ENCODE results near the gene PPIL1. TPM values are rescaled to one million over a fixed set of nuclear protein-coding genes. Genes with fewer than 3 reads are reported as not detected.
A peak's percentile ranks its signal among the peaks of the same experiment; 100 is the strongest.

PPIL1 gene
- total RNA-seq, 1 donor from 2014 or later: 21.3 TPM

DNA sequence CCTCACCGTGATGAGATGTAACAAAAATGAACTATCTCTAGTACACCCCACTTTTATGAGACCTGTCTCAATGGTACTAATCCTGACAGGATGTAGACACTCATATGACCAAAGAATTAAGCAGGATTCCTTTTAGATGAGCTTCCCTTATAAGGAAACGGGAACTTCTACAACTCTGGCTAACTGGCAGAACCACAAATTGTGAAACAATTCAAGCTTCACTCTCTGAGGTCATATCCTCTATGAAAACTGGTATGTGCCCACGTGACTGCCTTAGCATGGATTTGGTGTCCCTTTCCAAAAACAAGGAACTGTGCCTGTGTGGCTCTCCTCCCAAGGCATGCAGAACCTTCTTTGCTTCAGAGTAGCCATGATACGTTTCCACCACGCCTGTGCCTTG lies 21.3 kb downstream of the PPIL1 start:
- peak; percentile 75 for DNase-seq

- DNase-seq: peak; percentile 79
Measured at GRCh38 chr6:36852481-36853147, 22.0 kb downstream of the PPIL1 start.

DNA sequence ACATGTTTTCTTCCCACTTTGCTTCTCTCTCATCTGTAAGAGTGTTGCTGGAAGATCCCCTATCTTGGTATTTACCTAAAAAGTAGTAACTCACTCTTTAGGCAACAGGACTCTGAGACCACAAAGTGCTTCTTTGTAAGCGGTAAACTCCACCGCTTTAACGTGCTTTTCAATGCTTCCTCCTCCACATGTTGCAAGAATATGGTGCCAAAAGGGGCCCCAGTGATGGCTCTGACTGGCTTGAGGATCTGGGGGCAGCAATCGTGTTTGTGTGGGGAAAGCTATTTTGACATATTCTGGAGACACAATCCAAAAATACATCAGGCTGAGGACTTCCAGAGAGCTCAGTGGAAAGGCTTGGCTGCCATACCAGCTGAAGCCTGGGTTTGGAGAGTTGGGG lies 23.0 kb downstream of the PPIL1 start:
- no peak for DNase-seq

GRCh38 chr6:36851149-36851614 lies 23.4 kb downstream of the PPIL1 start:
- peak; percentile 87 for DNase-seq

DNA sequence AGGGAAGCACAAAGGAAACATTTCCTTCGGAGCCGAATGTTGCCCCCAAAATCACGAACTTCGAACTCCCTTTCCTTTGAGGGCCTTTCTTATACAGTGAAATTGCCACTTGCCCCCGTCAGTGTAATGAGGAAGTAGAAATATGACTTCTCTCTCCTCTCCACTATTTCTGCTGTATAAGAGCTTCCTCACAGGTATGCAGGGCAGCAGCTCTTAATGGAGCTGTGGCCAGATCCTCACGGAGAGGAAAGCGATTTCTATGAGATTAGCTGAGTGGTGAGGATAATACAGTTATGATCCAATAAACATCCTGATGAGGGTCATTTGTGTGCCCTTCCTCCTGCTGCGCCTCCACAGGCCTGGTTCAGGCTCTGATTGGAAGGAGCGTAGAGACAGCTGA lies 24.6 kb downstream of the PPIL1 start:
- DNase-seq: no peak

DNA sequence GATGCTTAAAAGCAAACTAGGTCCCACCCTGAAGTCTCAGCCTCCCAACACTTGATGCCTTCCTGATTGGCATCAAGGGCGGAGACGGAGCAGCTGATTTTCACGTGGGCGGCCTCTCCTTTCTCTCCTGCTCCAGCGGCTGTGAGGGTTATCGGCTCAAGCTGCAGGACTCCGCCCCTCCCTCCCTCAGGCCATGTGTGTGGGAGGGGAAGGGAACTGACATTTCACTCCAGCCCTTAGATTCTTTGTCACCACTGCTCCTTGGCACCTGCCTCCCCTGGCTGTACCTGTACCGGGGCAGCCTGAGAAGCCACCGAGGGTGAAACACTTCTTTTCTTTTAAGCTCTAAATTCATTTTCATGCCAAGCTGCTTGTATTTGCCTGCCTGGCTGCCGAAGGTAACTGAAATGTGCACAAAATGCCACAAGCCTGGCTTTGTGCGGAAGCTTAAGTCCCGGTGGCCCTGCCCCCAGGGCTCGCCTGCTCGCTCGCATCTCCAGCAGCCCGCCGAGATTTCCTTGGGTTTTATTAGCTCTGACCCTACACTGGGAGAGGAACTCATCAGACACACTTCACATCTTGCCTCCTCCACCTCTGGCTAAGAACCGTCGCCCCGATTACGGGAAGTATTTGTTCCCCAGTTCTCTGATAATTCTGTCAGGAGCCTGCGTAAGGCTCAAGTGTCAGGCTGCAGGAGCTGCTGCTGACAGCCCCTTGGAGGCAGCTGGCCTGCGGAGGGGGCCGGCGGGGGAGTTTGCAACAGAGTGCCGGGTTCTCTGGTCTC lies 25.8 kb downstream of the PPIL1 start:
- DNase-seq: no peak

DNA sequence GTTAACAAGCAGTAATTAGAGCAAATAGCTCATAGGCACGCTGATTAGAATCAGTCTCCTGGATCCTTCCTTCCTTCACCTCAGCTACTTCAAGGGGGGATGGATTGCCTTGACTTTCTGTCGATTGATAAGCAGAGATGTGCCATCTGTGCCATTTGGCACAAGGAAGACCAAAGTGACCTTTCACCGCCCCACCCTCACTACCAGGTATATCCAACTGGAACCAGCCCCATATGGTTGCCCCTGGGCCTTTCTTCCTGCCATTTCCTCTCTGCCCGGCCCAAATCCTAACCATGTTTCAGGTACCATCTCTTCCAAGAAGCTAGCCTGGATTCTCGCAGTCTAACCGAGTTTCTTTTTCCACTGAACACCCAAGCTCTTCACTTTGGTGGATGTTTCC lies 26.6 kb downstream of the PPIL1 start:
- no peak for DNase-seq

DNA sequence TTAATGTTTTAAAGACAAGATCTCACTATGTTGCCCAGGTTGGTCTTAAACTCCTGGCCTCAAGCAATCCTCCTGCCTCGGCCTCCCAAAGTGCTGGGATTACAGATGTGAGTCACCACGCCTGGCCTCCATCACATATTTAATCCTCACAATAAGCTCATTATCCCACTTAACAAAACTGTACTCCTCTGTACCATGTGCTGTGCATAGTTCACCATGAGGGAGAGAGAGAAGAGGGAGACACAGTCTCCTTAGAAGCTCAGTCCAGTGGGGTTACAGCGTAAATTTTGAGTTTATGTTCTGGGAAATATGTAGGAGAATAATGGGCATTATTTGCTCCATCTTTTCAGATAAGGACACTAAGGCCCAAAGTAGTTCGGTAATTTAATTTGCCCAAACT lies 27.5 kb downstream of the PPIL1 start:
- no peak for DNase-seq

DNA sequence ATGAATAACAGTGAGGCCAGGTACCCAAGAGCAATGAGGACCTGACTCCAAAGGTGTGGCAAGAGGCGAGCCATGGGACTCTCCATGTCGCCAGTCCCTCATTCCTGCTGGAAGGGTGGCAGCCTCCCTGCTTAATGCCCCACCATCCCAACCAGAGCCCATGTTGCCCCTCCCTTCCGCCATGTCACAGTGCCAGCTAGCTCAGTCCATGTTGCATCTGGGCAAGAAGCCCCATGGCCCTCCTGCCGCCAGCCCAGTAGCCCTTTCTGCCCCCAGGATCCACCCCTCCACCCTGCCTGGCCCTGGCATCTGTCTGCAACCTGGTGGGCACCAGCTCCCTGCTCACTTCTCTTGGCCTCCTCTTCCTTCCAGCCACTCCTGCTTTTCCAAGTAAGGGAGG lies 29.4 kb downstream of the PPIL1 start:
- no peak for DNase-seq

DNA sequence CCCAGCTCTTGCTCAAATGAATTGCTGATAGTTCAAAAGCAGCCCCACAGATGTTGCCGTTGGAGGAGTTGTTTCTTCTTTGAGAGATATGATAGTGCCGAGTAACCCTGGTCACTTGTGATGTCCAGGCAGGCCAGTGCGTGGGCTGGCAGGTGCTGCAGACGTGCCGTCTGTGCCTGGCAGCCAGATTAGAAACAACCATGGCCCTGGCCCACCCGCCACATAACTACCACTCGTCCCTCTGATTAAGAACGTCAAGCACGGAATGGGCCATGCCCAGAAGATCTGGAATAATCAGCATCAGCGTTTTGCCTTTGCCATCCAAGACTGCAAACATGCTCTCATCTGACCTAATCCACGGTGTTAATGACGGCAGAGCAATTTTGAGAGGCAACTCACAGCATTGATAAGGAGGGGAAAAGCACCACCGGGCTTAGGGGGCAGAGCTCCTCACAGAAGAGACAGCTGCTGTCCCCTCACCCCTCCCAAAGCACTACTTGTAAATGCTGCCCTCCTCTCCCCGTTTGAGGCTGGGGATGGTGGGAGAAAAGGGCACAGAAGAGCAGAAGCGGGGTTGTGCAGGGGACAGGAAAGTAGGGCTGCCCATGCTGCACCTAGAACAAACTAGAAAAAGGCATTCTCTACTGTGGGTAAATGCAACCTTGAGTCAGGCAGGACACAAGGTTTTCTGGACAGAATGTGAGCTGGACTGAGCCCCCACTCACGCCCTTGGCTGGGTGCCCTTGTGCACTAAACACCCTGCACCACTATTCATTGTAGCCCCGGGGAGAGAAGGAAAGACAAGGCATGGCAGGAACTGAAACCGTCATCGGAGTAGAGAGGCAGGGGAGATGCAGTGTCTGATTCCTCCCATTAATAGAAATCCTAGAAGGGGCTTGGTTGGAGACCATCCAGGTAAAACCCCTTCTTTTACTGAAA lies 30.1 kb downstream of the PPIL1 start:
- DNase-seq: no peak

GRCh38 chr6:36843170-36843569 lies 31.4 kb downstream of the PPIL1 start:
- no peak for DNase-seq

- no peak for DNase-seq
Measured at GRCh38 chr6:36841756-36842155, 32.8 kb downstream of the PPIL1 start.

- DNase-seq: no peak
Measured at GRCh38 chr6:36840432-36841403, 33.9 kb downstream of the PPIL1 start.

DNA sequence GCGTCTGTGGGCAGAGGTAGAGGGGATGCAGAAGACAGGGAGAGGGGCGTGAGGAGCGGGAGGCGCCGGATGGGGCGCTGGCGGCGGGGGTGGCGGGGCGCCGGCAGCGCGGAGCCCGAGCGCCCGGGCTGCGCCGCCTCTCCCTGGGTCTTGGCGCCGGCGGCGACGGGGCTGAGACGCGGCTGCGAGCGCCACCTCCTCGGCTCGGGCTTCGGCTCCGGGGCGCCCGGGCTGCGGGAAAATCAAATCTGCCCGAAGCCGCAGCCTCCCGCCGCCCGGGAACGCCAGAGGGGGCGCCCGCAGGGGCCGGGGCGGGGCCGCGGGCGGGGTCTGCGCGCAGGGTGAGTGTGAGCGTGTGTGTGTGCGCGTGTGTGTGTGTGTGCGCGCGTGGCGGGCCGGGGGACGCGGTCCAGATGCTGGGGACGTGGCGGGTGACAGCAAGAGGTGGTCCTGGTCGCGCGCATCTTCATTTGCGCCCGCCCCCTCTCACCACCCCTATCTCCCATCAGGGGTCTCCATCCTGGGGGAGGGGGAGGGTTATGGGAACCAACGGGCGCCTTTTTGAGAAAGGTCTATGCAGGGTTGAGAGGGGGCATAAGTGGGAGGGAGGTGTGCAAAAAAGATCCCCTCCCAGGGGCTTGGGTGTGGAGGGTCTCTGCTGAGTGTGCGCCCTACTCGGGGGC lies 34.7 kb downstream of the PPIL1 start:
- DNase-seq: peak; percentile 67

DNA sequence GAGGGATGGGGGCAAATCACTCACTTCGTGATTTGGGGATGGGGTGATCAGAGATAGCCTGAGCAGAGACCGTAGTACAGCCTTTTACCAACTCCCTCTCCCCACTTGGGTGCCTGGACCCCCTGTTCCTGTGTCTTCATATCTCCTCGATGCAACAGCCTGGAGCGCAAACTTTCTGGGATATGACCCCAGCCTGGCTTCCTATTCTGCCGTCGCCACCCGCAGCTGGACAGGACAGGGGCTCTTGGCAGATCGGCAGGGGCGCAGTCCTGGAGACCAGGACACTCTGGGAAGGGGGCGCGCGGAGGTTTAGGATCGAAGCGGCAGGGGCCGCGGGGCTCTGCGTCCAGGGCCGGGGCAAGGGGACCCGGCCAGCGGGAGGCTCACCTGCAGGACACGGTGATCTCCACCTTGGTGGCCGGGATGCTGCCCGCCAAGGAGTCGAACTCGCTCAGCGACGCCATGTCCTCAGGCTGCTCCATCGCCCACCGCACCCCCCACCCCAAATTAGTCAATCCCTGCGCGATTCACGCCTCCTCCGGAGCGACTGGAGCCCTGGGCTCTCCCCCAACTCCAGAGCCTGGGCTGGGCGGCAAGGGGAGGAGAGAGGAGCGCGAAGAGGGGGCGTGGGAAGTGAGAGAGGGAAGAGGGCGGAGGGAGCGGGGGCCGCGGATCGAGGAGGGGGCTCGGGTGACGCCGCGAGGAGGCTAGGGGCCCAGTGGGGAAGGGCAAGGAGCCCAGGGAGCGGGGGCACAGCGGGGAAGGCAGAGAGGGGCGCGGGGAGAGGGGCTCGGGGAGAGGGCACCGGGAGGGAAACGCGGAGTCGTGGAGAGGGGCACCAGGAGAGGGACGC lies 35.5 kb downstream of the PPIL1 start, which contains the start of gene CPNE5:
CPNE5 (minus strand) TSS at position 549 of the 853 bp plus-strand sequence; CDS start at position 482, 67 bp downstream.
- peak; percentile 56 for DNase-seq

GRCh38 chr6:36837686-36838085 lies 36.9 kb downstream of the PPIL1 start:
- DNase-seq: no peak

DNA sequence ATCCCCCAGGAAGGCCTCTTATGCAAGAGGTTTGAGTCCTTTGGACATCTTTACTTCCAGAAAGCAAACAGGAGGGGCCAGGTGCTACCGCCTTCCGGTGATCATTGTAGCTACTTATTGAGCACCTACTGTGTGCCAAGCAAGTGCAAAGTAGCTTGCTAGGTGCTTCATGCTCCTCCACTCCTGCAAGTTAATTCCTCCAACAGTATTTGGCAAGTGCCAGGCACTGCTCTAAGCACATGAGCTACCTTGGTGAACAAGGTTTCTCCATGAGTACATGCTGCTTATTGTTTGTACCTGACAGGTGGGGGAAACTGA lies 37.6 kb downstream of the PPIL1 start:
- DNase-seq: no peak

DNA sequence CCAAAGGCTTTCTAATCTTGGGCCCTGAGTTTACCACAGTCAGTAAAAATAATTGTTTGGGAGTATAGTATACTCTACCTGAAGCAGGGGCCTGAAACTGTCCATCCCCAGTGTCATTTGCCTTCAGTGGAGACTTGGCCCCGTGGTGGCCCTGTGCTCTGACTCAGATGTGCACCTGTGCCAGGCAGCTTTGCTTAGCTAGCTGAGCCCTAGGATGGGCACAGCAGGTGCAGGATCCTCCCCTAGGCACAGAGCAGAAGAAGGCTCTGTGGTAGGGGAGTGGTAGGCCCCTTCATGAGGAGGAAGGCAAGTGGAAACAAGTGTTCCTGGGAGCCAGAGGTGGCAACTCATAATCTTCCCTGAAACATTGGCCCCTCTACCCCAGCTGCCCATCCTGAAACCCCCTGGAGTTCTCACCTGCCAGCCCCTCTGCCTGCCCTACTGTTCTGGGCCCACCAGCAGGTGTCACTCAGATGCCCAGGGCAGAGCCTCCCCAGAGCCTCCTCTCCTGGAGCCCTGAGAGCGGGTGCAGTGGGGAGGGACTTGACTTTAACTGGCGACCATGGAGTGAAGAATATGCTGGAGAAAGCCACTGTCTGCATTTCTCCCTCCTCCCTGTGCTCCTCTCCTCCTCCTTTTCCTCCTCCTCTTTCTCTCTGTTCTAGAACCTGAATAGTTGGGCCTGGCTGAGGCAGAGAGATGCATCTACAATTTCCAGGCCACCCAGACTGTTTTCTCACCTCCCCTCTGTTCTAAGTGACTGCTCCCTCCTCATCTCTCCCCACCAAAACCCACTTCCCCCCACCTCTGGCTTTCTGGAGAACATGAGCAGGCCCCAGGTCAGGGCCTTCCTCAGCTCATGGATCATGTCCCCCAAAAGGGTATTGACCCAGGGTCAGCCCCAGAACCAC lies 38.2 kb downstream of the PPIL1 start:
- DNase-seq: no peak
